ENCODE measurements around the gene NOD1.

DNA sequence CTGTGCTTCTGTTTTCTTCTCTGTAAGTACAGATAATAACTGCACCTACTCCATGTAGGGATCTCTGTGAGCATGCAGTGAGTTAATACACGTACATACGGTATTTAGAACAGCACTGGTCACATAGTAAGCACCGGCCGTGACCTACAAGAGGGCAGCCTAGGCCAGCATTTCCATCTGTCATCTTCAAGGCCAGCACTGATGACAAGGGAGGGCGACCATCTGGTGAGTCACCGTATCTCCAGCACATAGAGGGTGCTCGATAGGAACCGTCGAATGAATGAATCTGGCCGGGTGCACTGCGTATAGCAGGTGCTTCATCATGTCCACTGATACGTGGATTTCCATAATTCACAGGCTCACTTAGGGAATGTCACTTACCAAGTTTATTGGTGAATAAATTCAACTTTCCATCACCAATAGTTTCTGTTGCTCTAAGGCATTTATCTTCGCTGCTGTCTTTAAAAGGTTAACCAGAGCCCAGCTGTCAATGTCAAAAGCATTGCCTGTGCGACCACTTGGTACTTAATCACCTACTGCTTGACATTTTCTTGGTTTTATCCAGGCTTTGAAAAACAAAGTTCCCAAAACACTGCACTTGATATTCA lies 8.3 kb downstream of the NOD1 start:
- no peak for TF ChIP-seq CTCF (IDR thresholded peaks at IDR 0.05)
- TF ChIP-seq POLR2AphosphoS5 (IDR thresholded peaks at IDR 0.05; ENCODE audit: low read depth, low read length) = no peak
